Prostate gland (tissue), 2 donors: Measurements from ENCODE around the gene CERKL.

ENCODE experiments used
- CTCF ChIP-seq, 4 experiments: fragments of 200-600 bp in 2 of 4; fragments of 450-650 bp in 2 of 4; sonication (generic) in 2 of 4; IDR thresholded peaks; 1 replicate in 3 of 4; 2 replicates in 1 of 4; pipeline ENCODE4 v1.5.1; 2016 to 2019; ENCODE audit warnings: antibody characterized with exemption in 4 of 4, mild to moderate bottlenecking in 2 of 4, moderate library complexity in 2 of 4
- POLR2A ChIP-seq: fragments of 450-650 bp; IDR thresholded peaks from one replicate; pipeline ENCODE4 v1.6.1; 2016; ENCODE audit warnings: antibody characterized with exemption, mild to moderate bottlenecking
- POLR2AphosphoS5 ChIP-seq: sonication (generic); formaldehyde crosslinking; IDR thresholded peaks from one replicate; pipeline ENCODE4 v1.6.1; 2017; ENCODE audit warnings: antibody characterized with exemption

- TF ChIP-seq POLR2A, result no peak
- no peak for TF ChIP-seq CTCF (IDR thresholded peaks at IDR 0.05)
- no peak for TF ChIP-seq POLR2AphosphoS5
Observed at GRCh38 chr2:181588546-181588945, 68.4 kb downstream of the CERKL start.
